ENCODE measurements around the gene SHANK2. TPM values are rescaled to one million over a fixed set of nuclear protein-coding genes. Genes with fewer than 3 reads are reported as not detected.

Gene SHANK2
- polyA plus RNA-seq, 3 donors: not detected

GRCh38 chr11:71244116-71244810 is 8.1 kb downstream of the SHANK2 start:
- H3K27ac ChIP-seq (ENCODE audit: low read depth in 1 of 2, low read length in 2 of 2): no peak overlapping the region
- H3K36me3 ChIP-seq (replicated peaks in 1 of 2; ENCODE audit: control insufficient read depth in 1 of 2, insufficient read depth in 2 of 2, low read length in 2 of 2): no peaks in the 10 kb centered on the region
- Mint-ChIP-seq H3K27ac (no peak overlapping the region), H3K4me1 (peaks cover 7% of the 10 kb centered on the region), H3K36me3 (no peaks in the 10 kb centered on the region), H3K4me3 (no peak overlapping the region), H3K9me3 (peaks cover 0 to 6% (median 0%) of the 10 kb centered on the region in 7 donors), H3K27me3 (ENCODE audit: low read depth in 3 of 3) (peaks cover 23 to 38% (median 25%) of the 10 kb centered on the region in 3 donors)
- H3K79me2 ChIP-seq (ENCODE audit: insufficient read depth, low read length): no peaks in the 10 kb centered on the region
- intact Hi-C loops (cut with micrococcal nuclease): no loop called here
- no peak for TF ChIP-seq CTCF (IDR thresholded peaks at IDR 0.05)
- no peaks in the 10 kb centered on the region for H3K9me3 ChIP-seq (replicated peaks in 1 of 2; ENCODE audit: control insufficient read depth in 1 of 2, insufficient read depth in 1 of 2, low read length in 2 of 2)
- H3K9ac ChIP-seq (ENCODE audit: insufficient read depth, low read length, poor library complexity, severe bottlenecking): no peak overlapping the region
- H3K4me3 ChIP-seq (replicated peaks in 1 of 3; ENCODE audit: low read depth in 2 of 3, low read length in 3 of 3): no peak overlapping the region
- DNase-seq: no peak
- WGBS (ENCODE audit: insufficient coverage): 87% methylated on average over 11 of the region's 12 CpGs
- H3K4me2 ChIP-seq (replicated peaks; ENCODE audit: extremely low read depth, low read length, poor library complexity, severe bottlenecking): no peak overlapping the region
- H3K27me3 ChIP-seq (ENCODE audit: control insufficient read depth in 2 of 2, insufficient read depth in 2 of 2, low read length in 2 of 2): peaks cover 0 to 28% of the 10 kb centered on the region in 2 donors
- H2AFZ ChIP-seq (ENCODE audit: insufficient read depth, low read depth, low read length, poor library complexity, severe bottlenecking): no peak overlapping the region
- H4K20me1 ChIP-seq (ENCODE audit: insufficient read depth, low read length): no peaks in the 10 kb centered on the region
- no peaks in the 10 kb centered on the region for H3K4me1 ChIP-seq (ENCODE audit: control insufficient read depth in 1 of 2, insufficient read depth in 2 of 2, low read length in 2 of 2)

- Mint-ChIP-seq H3K27ac (no peak overlapping the region), H3K4me1 (peaks cover 7% of the 10 kb centered on the region), H3K27me3 (ENCODE audit: low read depth in 3 of 3) (peaks cover 6 to 20% (median 12%) of the 10 kb centered on the region in 3 donors), H3K36me3 (no peaks in the 10 kb centered on the region), H3K4me3 (no peak overlapping the region), H3K9me3 (peaks cover 0 to 6% (median 0%) of the 10 kb centered on the region in 7 donors)
- Histone ChIP-seq H3K4me3 (replicated peaks in 1 of 3; ENCODE audit: low read depth in 2 of 3, low read length in 3 of 3) (no peak overlapping the region), H3K79me2 (ENCODE audit: insufficient read depth, low read length) (no peaks in the 10 kb centered on the region), H2AFZ (ENCODE audit: insufficient read depth, low read depth, low read length, poor library complexity, severe bottlenecking) (no peak overlapping the region), H4K20me1 (ENCODE audit: insufficient read depth, low read length) (no peaks in the 10 kb centered on the region), H3K9ac (ENCODE audit: insufficient read depth, low read length, poor library complexity, severe bottlenecking) (no peak overlapping the region), H3K36me3 (replicated peaks in 1 of 2; ENCODE audit: control insufficient read depth in 1 of 2, insufficient read depth in 2 of 2, low read length in 2 of 2) (no peaks in the 10 kb centered on the region), H3K27me3 (ENCODE audit: control insufficient read depth in 2 of 2, insufficient read depth in 2 of 2, low read length in 2 of 2) (peaks cover 0 to 11% of the 10 kb centered on the region in 2 donors), H3K9me3 (replicated peaks in 1 of 2; ENCODE audit: control insufficient read depth in 1 of 2, insufficient read depth in 1 of 2, low read length in 2 of 2) (no peaks in the 10 kb centered on the region), H3K4me2 (replicated peaks; ENCODE audit: extremely low read depth, low read length, poor library complexity, severe bottlenecking) (no peak overlapping the region), H3K27ac (ENCODE audit: low read depth in 1 of 2, low read length in 2 of 2) (no peak overlapping the region), H3K4me1 (ENCODE audit: control insufficient read depth in 1 of 2, insufficient read depth in 2 of 2, low read length in 2 of 2) (no peaks in the 10 kb centered on the region)
- DNase-seq: no peak
- intact Hi-C loops (cut with micrococcal nuclease): no loop called here
- WGBS (ENCODE audit: insufficient coverage): 73% methylated on average over 6 of the region's 6 CpGs
- TF ChIP-seq CTCF (IDR thresholded peaks at IDR 0.05): no peak
Observed at GRCh38 chr11:71242391-71242790, 10.0 kb downstream of the SHANK2 start.
